Stimulated activated effector memory CD8-positive, alpha-beta T cell treated with anti-CD3 and anti-CD28 coated beads, Interleukin-12 subunit alpha, Interleukin-12 subunit beta, amount 100 ng/mL, for 72 hours (primary cell): ENCODE results near the gene SPNS2.
A peak's percentile ranks its signal among the peaks of the same experiment; 100 is the strongest.

Experiments
- ATAC-seq: fragments of 150-1000 bp; cut with Tn5 transposase; 2 replicates; pipeline ENCODE4 v1.10.0; 2021
- DNase-seq, 2 donors: peaks; one replicate each; pipeline ENCODE4 v3.0.0; 2021 to 2022; ENCODE audit warnings: low spot score in 2 of 2
- H3K27ac Mint-ChIP-seq: one replicate; pipeline ENCODE4 v1.8.0; 2022; ENCODE audit warnings: mild to moderate bottlenecking, mixed read lengths
- H3K36me3 Mint-ChIP-seq: one replicate; pipeline ENCODE4 v1.8.0; 2022; ENCODE audit warnings: mild to moderate bottlenecking, mixed read lengths
- H3K4me1 Mint-ChIP-seq: one replicate; pipeline ENCODE4 v1.8.0; 2022; ENCODE audit warnings: mixed read lengths
- H3K4me3 Mint-ChIP-seq: one replicate; pipeline ENCODE4 v1.8.0; 2022; ENCODE audit warnings: mild to moderate bottlenecking, mixed read lengths
- H3K9me3 Mint-ChIP-seq: one replicate; pipeline ENCODE4 v1.8.0; 2022; ENCODE audit warnings: mixed read lengths

SPNS2 gene

DNA sequence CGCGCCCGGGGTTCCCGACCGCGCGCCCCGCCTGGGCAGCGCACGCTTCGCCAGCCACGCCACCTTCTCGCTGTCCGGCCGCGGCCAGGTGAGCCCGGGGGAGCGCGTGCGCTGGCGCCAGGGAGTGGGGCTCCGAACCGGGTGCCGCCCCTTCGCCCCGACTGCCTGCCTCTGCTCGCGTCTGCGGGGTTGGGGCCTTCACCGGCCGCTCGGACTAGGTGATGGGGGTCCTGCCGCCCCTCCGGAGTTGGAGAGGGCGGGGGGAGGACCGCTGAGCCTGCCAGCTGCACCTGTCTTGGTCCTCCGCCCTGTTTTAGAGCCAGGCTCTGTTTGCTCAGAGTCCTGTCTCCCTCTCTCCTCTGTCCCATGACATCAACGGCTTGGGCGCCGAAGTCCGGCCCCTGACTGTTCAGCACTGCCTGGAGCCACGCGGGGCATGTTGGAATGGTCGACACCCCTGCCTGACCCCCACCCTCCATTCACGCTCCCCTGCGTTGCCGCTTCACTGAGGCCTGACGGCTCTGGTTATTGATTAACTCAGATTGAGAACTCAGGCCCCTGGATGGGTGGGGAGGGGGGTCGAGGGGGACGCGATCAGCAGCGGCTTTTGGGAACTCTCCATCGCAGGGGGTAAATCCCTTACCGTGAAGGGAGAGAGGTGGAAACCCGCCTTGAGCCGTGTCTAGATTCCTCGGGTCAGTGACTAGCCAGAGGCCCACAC is 86.4 kb downstream of the SPNS2 start:
- peak overlapping the region; percentile 39 for H3K4me3 Mint-ChIP-seq
- H3K27ac Mint-ChIP-seq = no peak overlapping the region
- H3K9me3 Mint-ChIP-seq = no peaks in the 10 kb centered on the region
- peaks cover 5% of the 10 kb centered on the region for H3K4me1 Mint-ChIP-seq
- no peak for DNase-seq
- no peak for ATAC-seq
- H3K36me3 Mint-ChIP-seq = no peaks in the 10 kb centered on the region

DNA sequence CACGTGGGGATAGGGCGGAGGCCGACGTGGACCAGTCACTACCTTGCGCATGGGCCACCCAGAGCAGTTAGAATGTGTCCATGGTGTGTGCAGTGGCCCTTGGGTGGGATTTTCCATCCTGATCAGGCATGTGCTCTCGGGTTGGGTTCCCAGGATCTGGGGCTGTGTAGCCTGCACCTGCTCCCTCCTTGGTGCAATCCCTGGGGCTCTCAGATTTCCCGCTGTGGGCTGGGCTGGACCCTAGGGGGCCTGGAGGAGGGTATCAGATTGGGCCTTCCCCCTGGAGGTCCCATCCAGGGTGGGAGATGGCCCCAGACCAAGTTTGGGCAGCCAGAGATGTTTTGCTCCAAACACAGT is 86.9 kb downstream of the SPNS2 start:
- Mint-ChIP-seq H3K9me3 (no peaks in the 10 kb centered on the region), H3K4me1 (peaks cover 5% of the 10 kb centered on the region), H3K4me3 (peak overlapping the region; percentile 39), H3K36me3 (no peaks in the 10 kb centered on the region), H3K27ac (no peak overlapping the region)
- no peak for DNase-seq
- ATAC-seq = no peak

DNA sequence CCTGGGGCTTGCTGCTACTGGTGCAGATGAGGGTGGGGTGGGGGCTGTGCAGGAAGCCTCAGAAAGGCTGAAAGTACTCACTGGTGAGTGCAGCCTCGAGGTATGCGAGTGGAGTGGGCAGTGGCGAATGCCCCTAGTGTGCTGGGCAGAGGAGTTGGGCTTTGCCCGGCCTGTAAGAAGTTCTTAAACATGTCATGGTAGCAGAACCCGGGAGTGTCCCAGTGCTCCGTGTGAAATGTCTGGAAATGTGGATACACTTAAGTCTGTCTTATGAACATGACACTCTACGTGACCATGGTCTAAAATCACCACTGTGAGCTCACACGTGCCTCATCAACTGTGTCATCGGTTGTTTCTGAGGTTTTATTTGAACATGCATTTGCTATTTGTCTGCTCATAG is 87.4 kb downstream of the SPNS2 start:
- no peak for DNase-seq
- no peak for ATAC-seq
- Mint-ChIP-seq H3K9me3 (no peaks in the 10 kb centered on the region), H3K4me1 (peaks cover 5% of the 10 kb centered on the region), H3K27ac (no peak overlapping the region), H3K4me3 (no peak overlapping the region), H3K36me3 (no peaks in the 10 kb centered on the region)

DNA sequence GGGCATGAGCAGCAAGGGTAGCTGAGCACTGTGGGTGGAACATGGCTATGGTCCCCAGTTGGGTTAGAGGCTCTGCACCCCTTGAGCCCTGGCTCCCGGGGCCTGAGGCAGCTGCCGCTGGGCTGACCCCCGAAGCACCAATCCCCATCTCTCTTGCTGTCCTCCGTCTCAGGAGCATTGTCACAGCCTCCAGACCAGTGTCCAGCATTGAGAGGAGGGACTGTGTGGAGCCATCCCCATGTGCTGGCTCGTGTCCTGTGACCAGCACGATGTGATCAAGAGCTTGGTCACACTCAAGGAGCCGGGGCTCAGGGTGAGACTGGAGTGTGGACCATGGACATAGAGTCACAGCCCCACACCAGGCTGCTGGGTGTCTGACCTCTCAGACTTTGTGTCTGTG is 88.5 kb downstream of the SPNS2 start:
- no peak overlapping the region for H3K27ac Mint-ChIP-seq
- no peaks in the 10 kb centered on the region for H3K36me3 Mint-ChIP-seq

GRCh38 chr17:4587803-4588202 is 89.1 kb downstream of the SPNS2 start:
- Mint-ChIP-seq H3K36me3 (no peaks in the 10 kb centered on the region), H3K4me1 (peaks cover 5% of the 10 kb centered on the region), H3K27ac (no peak overlapping the region), H3K9me3 (no peaks in the 10 kb centered on the region), H3K4me3 (no peak overlapping the region)
- no peak for ATAC-seq
- no peak for DNase-seq

More for the DNA sequence above, 88.5 kb downstream of the SPNS2 start:
- Mint-ChIP-seq H3K9me3 (no peaks in the 10 kb centered on the region), H3K4me1 (peaks cover 5% of the 10 kb centered on the region), H3K4me3 (no peak overlapping the region)
- DNase-seq (no peak), ATAC-seq (peak; percentile 6)

GRCh38 chr17:4588391-4588790 is 89.7 kb downstream of the SPNS2 start:
- DNase-seq (no peak), ATAC-seq (no peak)
- Mint-ChIP-seq H3K4me3 (no peak overlapping the region), H3K27ac (no peak overlapping the region), H3K9me3 (no peaks in the 10 kb centered on the region), H3K4me1 (peaks cover 5% of the 10 kb centered on the region), H3K36me3 (no peaks in the 10 kb centered on the region)
